Right lung (tissue), 5 donors: ENCODE results near the gene UGT1A8. TPM values are rescaled to one million over a fixed set of nuclear protein-coding genes. Genes with fewer than 3 reads are reported as not detected.

Experiments
- DNase-seq, 2 donors: peaks; one replicate each; pipeline ENCODE4 v3.0.0-alpha.2; 2013
- polyA plus RNA-seq, 5 donors: library from polyadenylated mRNA; unstranded; fragments of 120-200 nt; gene quantifications; one replicate each; pipeline versions ENCODE4 v1.2.1 to v1.2.3, GENCODE V29; 2013; ENCODE audit warnings: inconsistent platforms in 1 of 5, low replicate concordance in 1 of 5; ENCODE audit not compliant: insufficient read length in 5 of 5, insufficient read depth in 1 of 5

UGT1A8 gene
- polyA plus RNA-seq, 5 donors = not detected

DNA sequence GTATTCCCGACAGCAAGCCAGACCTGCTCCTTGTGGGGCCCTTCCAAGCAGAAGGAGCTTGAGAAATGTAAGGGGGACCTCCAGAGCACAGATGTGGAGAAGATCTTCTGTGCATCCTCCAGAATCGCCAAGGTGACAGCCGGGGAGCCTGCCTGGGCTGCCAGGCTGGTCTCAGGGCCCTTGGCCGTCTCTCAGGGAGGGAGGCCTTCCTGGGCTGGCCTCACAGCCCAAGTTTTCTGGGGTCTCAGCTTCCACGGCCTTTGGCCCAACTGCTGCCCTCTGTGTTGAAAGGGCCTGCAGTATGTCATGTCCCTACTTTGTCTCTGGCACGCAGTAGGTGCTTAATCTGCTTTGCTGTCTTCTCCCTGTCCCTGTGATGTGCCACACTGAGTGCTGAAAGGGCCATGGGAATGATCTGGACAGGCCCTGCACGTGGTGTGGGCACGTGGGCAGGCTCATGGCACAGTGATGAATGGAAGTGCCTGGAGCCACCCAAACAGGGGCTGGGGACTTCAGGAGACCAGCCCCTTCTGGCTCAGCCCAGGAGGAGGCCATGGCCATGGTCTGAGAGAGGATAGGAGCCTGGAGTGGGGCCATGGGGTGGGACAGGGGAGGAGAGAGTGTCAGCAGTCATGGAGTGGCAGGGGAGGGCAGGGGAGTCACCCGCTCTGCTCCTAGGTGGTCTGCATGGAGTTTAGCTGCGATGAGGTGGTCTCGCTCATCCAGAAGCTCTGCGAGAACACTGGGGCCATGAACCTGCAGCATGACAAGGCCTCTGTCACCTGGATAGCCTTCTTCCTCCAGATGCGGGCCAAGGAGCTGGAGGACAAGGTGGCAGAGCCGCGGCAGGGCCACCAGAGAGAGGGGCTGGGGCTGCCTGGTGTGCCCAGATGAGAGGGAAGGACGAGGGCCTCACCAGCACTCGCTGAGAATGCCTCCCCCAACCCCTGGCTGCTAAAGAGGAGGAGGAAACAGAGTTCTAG, 201.5 kb downstream of the UGT1A8 start:
- DNase-seq = no peak

DNA sequence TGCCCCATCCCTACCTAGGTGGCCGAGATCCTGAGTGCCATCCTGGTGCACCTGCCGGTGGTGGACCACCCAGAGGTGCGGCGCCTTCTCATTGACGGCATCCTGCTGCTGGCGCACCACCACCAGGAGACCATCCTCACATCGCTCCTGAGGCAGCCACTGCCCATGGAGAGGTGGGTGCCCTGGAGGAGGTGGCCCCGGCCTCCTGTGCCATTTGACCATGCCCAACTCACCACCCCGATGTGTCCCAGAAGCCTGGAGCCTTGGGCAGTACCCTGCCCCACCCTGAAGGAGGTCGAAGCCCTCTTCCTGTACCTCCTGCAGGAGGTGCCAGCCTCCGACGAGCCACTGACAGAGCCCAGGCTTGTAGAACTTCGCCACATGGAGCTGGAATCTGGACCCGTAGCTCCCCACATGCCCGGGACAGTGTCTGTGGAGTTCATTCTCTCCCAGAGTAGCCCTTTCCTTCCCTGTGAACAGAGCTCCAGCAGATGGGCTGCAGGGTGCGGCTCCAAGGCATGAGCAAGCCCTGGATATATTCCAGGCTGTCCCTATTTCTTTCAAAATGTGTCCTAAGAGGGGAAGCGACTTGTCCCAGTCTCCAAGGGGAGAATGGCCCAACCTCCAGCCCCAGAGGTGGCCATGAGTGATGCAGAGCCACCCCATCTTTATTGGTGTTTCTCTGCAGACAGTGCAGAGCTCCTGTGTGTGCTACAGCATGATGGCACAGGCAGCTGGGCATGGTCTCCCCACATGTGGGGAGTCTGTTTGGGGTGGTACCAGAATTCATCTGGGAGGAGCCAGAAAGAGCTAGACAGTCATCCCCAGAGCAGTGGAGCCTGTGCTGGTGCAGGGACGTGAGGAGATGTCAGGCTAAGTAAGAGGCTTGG, 202.7 kb downstream of the UGT1A8 start:
- no peak for DNase-seq

DNA sequence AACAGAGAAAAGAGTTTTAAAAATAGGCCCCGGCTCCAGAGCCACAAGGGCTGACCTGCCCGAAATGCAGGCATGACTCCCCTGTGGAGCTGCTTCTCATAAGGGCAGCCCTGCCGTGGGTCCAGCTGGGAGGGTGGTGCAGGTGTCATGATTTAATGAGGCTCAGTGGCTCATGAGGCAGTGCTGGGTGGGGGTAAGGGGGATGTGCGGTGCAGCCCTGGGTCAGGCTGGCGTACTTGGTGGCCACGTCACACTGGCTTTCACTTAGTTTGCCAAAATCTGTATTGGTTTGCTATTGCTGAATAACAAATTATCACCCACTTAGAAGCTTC, 203.3 kb downstream of the UGT1A8 start:
- DNase-seq = no peak

DNA sequence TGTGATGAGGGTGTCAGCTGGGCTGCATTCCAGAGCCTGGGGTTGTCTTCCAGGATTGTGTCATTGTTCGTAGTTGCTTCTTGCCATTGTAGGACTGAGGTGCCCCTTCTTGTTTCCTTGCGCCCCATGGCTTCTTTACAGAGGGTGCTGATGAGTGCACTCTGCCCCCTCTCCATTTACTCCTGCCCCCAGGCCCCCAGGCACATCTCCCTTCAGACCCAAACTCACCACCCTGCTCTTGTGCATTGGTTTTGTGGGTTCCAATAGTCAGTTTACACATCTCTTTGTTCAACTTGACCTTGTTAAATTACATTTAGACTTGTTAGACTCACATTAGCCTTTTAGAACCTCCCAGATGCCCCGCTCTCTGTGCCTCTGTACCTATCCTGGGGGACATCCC, 203.8 kb downstream of the UGT1A8 start:
- DNase-seq = no peak

DNA sequence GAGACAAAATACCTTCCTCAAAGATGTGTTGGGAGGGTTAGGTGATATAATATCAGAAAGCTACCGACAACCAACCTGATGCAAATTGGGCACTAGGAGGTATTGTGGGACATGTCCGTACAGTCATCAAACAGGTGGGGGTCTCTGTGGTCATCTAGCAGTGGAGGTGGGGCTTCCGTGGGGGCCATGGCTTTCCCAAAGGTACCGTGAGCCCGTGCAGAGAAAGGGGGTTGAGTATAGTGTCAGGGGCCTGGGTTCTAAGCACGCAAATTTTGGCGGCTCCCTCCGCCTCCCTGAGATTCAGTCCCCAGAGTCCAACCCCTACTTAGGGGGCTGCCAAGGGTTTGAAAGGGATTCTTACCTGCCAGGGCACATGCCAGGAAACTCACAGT, 204.3 kb downstream of the UGT1A8 start:
- no peak for DNase-seq

DNA sequence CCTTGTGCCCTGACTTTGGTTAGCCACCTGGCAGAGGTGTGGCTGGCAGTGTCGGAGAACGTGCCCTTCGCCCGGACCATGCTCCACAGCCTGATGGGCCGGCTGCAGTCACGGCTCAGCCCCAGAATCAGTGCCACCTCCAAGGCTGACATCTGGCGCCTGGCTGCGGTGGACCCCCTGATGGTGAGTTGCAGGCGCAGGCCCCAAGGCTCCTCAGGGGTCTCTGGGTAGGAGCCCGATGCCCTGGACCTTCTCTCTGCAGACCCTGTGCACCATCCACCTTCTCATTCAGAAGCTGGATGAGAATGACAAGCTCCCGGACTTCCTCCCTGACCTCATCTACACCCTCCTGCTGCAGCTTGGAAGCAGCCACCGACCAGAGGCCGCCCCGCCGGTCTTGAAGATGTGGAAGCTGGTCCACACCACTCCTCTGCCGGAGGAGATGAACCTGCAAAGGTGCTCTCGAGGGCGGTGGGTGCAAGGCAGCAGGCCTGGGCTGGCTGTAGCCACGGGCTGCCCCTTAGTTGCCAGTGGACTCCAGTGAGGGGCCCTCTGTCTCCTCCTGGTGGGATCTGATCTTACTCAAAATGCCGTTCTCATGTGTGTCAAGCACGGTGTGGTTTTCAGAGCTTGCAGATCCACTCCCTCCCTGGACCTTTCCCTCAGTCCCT, 204.8 kb downstream of the UGT1A8 start:
- no peak for DNase-seq

Other genes with a start within 250 kb of the UGT1A8 start
- 10 to 100 TPM; 32.9 to 59.7 (median 50.8) TPM for gene USP40, start 50.9 kb upstream of the UGT1A8 start, polyA plus RNA-seq
- gene UGT1A10, start 18.8 kb downstream of the UGT1A8 start, polyA plus RNA-seq = not detected
- gene UGT1A9, start 54.3 kb downstream of the UGT1A8 start, polyA plus RNA-seq = not detected
- not detected for gene UGT1A7, start 64.3 kb downstream of the UGT1A8 start, polyA plus RNA-seq
- gene UGT1A6, start 75.3 kb downstream of the UGT1A8 start, polyA plus RNA-seq = under 1 TPM in 1 of 5 donors, not detected in 4; 0.22 TPM
- gene UGT1A5, start 95.3 kb downstream of the UGT1A8 start, polyA plus RNA-seq = not detected
- gene UGT1A4, start 101.1 kb downstream of the UGT1A8 start, polyA plus RNA-seq = not detected
- not detected for gene UGT1A3, start 111.4 kb downstream of the UGT1A8 start, polyA plus RNA-seq
- gene UGT1A1, start 142.6 kb downstream of the UGT1A8 start, polyA plus RNA-seq = under 1 TPM in 4 of 5 donors, not detected in 1; 0.05 to 0.10 (median 0.08) TPM
- gene MROH2A, start 160.7 kb downstream of the UGT1A8 start, polyA plus RNA-seq = 1 to 10 TPM in 1 of 5 donors, under 1 TPM in 4; 0.27 to 1.3 (median 0.55) TPM
- 10 to 100 TPM; 15.4 to 48.8 (median 28.9) TPM for gene HJURP, start 236.9 kb downstream of the UGT1A8 start, polyA plus RNA-seq